SH-SY5Y (cell line): Measurements from ENCODE around the gene RAB5B.

Experiments
- GATA2 ChIP-seq: IDR thresholded peaks from 2 replicates; pipeline ENCODE4 v1.6.1; 2011; ENCODE audit warnings: mild to moderate bottlenecking, low read depth, low read length
- GATA3 ChIP-seq: IDR thresholded peaks from 2 replicates; pipeline ENCODE4 v1.6.1; 2011; ENCODE audit warnings: low read depth, mild to moderate bottlenecking, low read length, moderate library complexity

DNA sequence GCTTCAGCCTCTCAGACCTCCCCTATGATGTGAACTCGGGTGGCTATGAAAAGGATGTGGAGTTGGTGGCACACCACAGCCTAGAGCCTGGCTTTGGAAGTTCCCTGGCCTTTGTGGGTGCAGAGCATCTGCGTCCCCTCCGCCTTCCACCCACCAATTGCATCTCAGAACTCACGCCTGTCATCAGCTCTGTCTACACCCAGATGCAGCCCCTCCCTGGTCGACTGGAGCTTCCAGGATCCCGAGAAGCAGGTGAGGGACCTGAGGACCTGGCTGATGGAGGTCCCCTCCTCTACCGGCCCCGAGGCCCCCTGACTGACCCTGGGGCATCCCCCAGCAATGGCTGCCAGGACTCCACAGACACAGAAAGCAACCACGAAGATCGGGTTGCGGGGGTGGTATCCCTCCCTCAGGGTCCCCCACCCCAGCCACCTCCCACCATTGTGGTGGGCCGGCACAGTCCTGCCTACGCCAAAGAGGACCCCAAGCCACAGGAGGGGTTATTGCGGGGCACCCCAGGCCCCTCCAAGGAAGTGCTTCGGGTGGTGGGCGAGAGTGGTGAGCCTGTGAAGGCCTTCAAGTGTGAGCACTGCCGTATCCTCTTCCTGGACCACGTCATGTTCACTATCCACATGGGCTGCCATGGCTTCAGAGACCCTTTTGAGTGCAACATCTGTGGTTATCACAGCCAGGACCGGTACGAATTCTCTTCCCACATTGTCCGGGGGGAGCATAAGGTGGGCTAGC lies 60.9 kb downstream of the RAB5B start:
- TF ChIP-seq GATA3, result no peak
- TF ChIP-seq GATA2, result no peak
